Endothelial cell of umbilical vein (primary cell): ENCODE data around the gene ZNF556. TPM values are rescaled to one million over a fixed set of nuclear protein-coding genes. Genes with fewer than 3 reads are reported as not detected.

Source experiments
- BruUV-seq: library from RNA; stranded (reverse); fragments of 400-500 nt; replicated peaks from 2 replicates; lab custom pipeline; 2021; lab: Mats Ljungman, UMichigan
- CTCF ChIA-PET: fragments of 300-600, 350-600 bp; sonication (Branson Sonifier 250); formaldehyde crosslinking; loops from one replicate; lab custom pipeline; 2021; ENCODE audit warnings: antibody characterized with exemption, inconsistent platforms; lab: Charles Lee
- POLR2A ChIA-PET: fragments of 300-600, 350-600 bp; sonication (Branson Sonifier 250); formaldehyde crosslinking; loops from one replicate; lab custom pipeline; 2021; ENCODE audit warnings: antibody characterized with exemption, inconsistent platforms; lab: Charles Lee
- DNase-seq: peaks from one replicate; pipeline ENCODE4 v3.0.0-alpha.2; 2011; ENCODE audit warnings: low read depth, low spot score
- FAIRE-seq: peaks from 2 replicates; lab custom pipeline; 2011; peaks lifted over from hg19 to GRCh38; lab: Jason Lieb, UNC
- H2AFZ ChIP-seq: 2 replicates; pipeline ENCODE4 v1.6.0; 2012; ENCODE audit warnings: low read depth, low read length, control low read depth, inconsistent platforms
- H3K27ac ChIP-seq: 2 replicates; pipeline ENCODE4 v1.5.1; 2011; ENCODE audit warnings: low read depth, mild to moderate bottlenecking, control low read depth, low read length, moderate library complexity; ENCODE audit not compliant: insufficient read depth
- H3K27me3 ChIP-seq, 2 experiments: 2 replicates each; pipeline versions ENCODE4 v1.6.0 to v1.6.1; 2011; ENCODE audit warnings: low read length in 2 of 2, mixed read lengths in 1 of 2; ENCODE audit not compliant: control insufficient read depth in 2 of 2, insufficient read depth in 2 of 2
- H3K36me3 ChIP-seq, 2 experiments: 2 replicates in 1 of 2; 3 replicates in 1 of 2; pipeline ENCODE4 v1.5.1; 2011; ENCODE audit warnings: low read length in 2 of 2, mild to moderate bottlenecking in 1 of 2, moderate library complexity in 1 of 2; ENCODE audit not compliant: control insufficient read depth in 2 of 2, insufficient read depth in 2 of 2; ENCODE audit errors: extremely low read depth in 1 of 2
- H3K4me1 ChIP-seq: 3 replicates; pipeline ENCODE4 v1.5.1; 2011; ENCODE audit warnings: mild to moderate bottlenecking, low read length; ENCODE audit not compliant: control insufficient read depth, insufficient read depth; ENCODE audit errors: extremely low read depth
- H3K4me2 ChIP-seq: 2 replicates; pipeline ENCODE4 v1.6.1; 2011; ENCODE audit warnings: low read length, control low read depth, mixed read lengths; ENCODE audit not compliant: insufficient read depth
- H3K4me3 ChIP-seq, 3 experiments: fragments of 200-600 bp in 1 of 3; sonication (generic), shearing (Covaris generic) in 1 of 3; replicated peaks in 1 of 3; 2 replicates each; pipeline ENCODE4 v1.5.1; 2011 to 2016; ENCODE audit warnings: control low read depth in 3 of 3, low read length in 3 of 3, mild to moderate bottlenecking in 2 of 3, inconsistent platforms in 1 of 3, low read depth in 1 of 3, moderate library complexity in 1 of 3; ENCODE audit not compliant: insufficient read depth in 1 of 3
- H3K79me2 ChIP-seq: 2 replicates; pipeline ENCODE4 v1.6.0; 2012; ENCODE audit warnings: low read length, inconsistent platforms; ENCODE audit not compliant: control insufficient read depth, insufficient read depth
- H3K9ac ChIP-seq: replicated peaks from 2 replicates; pipeline ENCODE3; 2011; ENCODE audit warnings: low read length, control low read depth; ENCODE audit not compliant: insufficient read depth; ENCODE audit errors: extremely low read depth
- H3K9me1 ChIP-seq: replicated peaks from 3 replicates; pipeline ENCODE4 v1.6.0; 2011; ENCODE audit warnings: mild to moderate bottlenecking, low read length; ENCODE audit not compliant: control insufficient read depth, insufficient read depth; ENCODE audit errors: extremely low read depth
- H3K9me3 ChIP-seq: replicated peaks from 2 replicates; pipeline ENCODE4 v1.5.1; 2012; ENCODE audit warnings: low read length, inconsistent platforms; ENCODE audit not compliant: control insufficient read depth, insufficient read depth
- H4K20me1 ChIP-seq: replicated peaks from 2 replicates; pipeline ENCODE3; 2011; ENCODE audit warnings: mild to moderate bottlenecking, low read length; ENCODE audit not compliant: control insufficient read depth, insufficient read depth; ENCODE audit errors: extremely low read depth
- EZH2 ChIP-seq: IDR thresholded peaks from 2 replicates; pipeline ENCODE4 v1.6.1; 2012; ENCODE audit warnings: borderline replicate concordance, low read depth, mild to moderate bottlenecking, moderate library complexity, low read length, inconsistent platforms; ENCODE audit not compliant: severe bottlenecking
- FOS ChIP-seq: IDR thresholded peaks from 2 replicates; pipeline ENCODE4 v1.6.1; 2011; ENCODE audit warnings: mild to moderate bottlenecking, low read length, moderate library complexity, borderline replicate concordance; ENCODE audit not compliant: insufficient read depth
- GATA2 ChIP-seq: IDR thresholded peaks from 2 replicates; pipeline ENCODE4 v1.7.0; 2011; ENCODE audit warnings: low read depth, mild to moderate bottlenecking, moderate library complexity, mixed read lengths, low read length; ENCODE audit not compliant: insufficient read length, insufficient read depth
- JUN ChIP-seq: IDR thresholded peaks from 2 replicates; pipeline ENCODE4 v1.6.1; 2011; ENCODE audit warnings: borderline replicate concordance, low read depth; ENCODE audit not compliant: insufficient read length, insufficient read depth
- MYC ChIP-seq: IDR thresholded peaks from one replicate; pipeline ENCODE4 v1.6.1; 2011; ENCODE audit warnings: mild to moderate bottlenecking, low read depth, low read length
- POLR2A ChIP-seq: IDR thresholded peaks from 2 replicates; pipeline ENCODE4 v1.6.1; 2012; ENCODE audit warnings: low read depth, mild to moderate bottlenecking, control low read depth, low read length
- POLR2AphosphoS5 ChIP-seq: IDR thresholded peaks from 2 replicates; pipeline ENCODE4 v1.6.1; 2012; ENCODE audit warnings: low read depth, mild to moderate bottlenecking, control low read depth, low read length, moderate library complexity; ENCODE audit not compliant: insufficient read depth
- dilution Hi-C: fragments of 300-500 bp; cut with MboI; formaldehyde crosslinking; loops from one replicate; pipeline ENCODE4 v1.15.0; 2019; ENCODE audit warnings: low sequenced_read_pairs; ENCODE audit not compliant: extremely low pct_ligation_motif_present
- intact Hi-C: fragments of 100-400 bp; cut with micrococcal nuclease; formaldehyde crosslinking; loops from one replicate; pipeline ENCODE4 v1.10.0; 2022
- polyA plus RNA-seq, 4 experiments: library from polyadenylated mRNA; depleted of rRNA in 3 of 4; stranded (reverse) in 3 of 4; unstranded in 1 of 4; fragments of >200 nt; gene quantifications; 2 replicates each; pipeline versions ENCODE4 v1.2.1 to v1.2.3, GENCODE V29; 2011 to 2012; ENCODE audit warnings: missing spikeins in 1 of 4
- total RNA-seq: library from RNA; stranded (reverse); gene quantifications from 2 replicates; pipeline ENCODE4 v1.2.3, GENCODE V29; 2021
- TF ChIP-seq, protein P1 (sequence below), 2 donors: IDR thresholded peaks; 1 replicate in 1 of 2; 2 replicates in 1 of 2; pipeline ENCODE4 v1.5.1; 2011; ENCODE audit warnings: low read length in 2 of 2, mild to moderate bottlenecking in 2 of 2, moderate library complexity in 2 of 2, control low read depth in 1 of 2, inconsistent platforms in 1 of 2, low read depth in 1 of 2; ENCODE audit not compliant: insufficient read depth in 1 of 2; ENCODE audit errors: extremely low read depth in 1 of 2
- TF ChIP-seq, protein P2 (sequence below): IDR thresholded peaks from 2 replicates; pipeline ENCODE4 v1.6.1; 2011; ENCODE audit not compliant: insufficient read depth, insufficient read length

The ZNF556 gene
- total and polyA plus RNA-seq, 2 donors (not counting 3 experiments of a cell fraction or from before 2014, with no cell fraction given) = 0.01 TPM; not detected in 1

DNA sequence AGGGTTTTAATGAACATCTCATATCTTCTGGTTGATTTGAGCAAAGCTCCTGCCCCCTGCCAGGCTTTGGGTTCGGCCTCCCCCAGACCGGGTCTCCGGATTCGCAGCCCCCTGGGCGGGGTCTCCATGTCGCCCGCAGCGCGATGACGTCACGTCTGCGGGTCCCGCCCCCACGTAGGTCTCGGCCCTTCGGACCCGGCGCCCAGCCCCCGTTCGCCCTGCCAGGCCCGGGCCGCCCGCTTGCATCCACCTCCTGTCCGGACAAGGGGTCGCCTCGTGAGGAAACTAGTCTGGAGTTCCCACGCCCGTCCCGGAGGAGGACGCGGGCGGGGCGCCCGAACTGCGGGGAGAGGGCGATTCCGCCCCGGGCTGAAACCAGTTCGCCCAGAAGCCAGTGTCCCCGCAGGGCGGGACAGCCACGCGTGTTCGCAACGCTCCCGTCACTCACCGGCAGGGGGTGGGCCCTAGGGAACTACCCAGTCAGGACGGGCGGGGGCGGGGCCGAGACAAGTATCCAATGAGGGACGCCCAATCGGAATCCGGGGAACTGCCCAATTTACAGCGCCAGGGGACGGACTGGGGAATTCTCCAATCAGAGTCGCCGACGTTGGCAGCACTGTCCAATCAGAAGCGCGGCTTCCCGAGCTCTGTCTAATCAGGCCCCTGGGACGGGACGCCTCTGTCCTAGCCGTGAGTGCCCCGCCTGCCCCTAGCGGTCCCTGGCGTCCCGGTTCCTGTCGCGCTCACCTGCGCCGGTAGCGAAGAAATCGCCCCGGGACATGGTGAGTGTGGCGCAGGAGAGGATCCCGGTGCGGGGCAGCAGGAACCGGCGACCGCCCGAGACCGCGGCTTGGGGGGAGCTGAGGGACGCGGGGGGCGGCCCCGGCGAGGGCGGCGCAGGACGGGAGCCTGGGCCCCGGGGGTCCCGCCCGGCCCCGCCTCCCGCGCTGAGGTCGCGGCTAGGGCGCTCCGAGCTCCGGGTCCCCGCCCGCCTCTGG, 26.0 kb upstream of the ZNF556 start, which contains the start of gene ZNF555:
ZNF555 (plus strand) TSS at position 682 of the 998 bp plus-strand sequence; CDS start at position 780, 98 bp downstream.
- TF ChIP-seq POLR2A = peak; percentile 15
- TF ChIP-seq POLR2AphosphoS5 = peak; percentile 42
- no peak for TF ChIP-seq FOS
- TF ChIP-seq GATA2 = no peak
- no peak for TF ChIP-seq JUN
- TF ChIP-seq, protein P1, sequence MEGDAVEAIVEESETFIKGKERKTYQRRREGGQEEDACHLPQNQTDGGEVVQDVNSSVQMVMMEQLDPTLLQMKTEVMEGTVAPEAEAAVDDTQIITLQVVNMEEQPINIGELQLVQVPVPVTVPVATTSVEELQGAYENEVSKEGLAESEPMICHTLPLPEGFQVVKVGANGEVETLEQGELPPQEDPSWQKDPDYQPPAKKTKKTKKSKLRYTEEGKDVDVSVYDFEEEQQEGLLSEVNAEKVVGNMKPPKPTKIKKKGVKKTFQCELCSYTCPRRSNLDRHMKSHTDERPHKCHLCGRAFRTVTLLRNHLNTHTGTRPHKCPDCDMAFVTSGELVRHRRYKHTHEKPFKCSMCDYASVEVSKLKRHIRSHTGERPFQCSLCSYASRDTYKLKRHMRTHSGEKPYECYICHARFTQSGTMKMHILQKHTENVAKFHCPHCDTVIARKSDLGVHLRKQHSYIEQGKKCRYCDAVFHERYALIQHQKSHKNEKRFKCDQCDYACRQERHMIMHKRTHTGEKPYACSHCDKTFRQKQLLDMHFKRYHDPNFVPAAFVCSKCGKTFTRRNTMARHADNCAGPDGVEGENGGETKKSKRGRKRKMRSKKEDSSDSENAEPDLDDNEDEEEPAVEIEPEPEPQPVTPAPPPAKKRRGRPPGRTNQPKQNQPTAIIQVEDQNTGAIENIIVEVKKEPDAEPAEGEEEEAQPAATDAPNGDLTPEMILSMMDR (IDR thresholded peaks at IDR 0.05; ENCODE audit: extremely low read depth in 1 of 2, insufficient read depth in 1 of 2, low read depth in 1 of 2, low read length in 2 of 2) = peak; percentile 28 to 50
- TF ChIP-seq, protein P2, sequence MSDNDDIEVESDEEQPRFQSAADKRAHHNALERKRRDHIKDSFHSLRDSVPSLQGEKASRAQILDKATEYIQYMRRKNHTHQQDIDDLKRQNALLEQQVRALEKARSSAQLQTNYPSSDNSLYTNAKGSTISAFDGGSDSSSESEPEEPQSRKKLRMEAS = no peak
- no peak for TF ChIP-seq MYC
- peak; percentile 35 for TF ChIP-seq EZH2
- dilution Hi-C loops (no loop called here), intact Hi-C loops (loop anchor here (1.0 to 2.0 kb wide), 3 partner anchors 32 to 110 kb away; partner anchors contain the start of gene ZNF57)
- H3K27me3 ChIP-seq = no peaks in the 10 kb centered on the region
- H4K20me1 ChIP-seq = no peaks in the 10 kb centered on the region
- no peaks in the 10 kb centered on the region for H3K9me1 ChIP-seq
- DNase-seq (peak; percentile 99), FAIRE-seq (peak; percentile 99)
- H3K36me3 ChIP-seq = no peaks in the 10 kb centered on the region
- H3K79me2 ChIP-seq = peaks cover 13% of the 10 kb centered on the region
- peak within 1 kb of the TSS; percentile 85 for H3K4me2 ChIP-seq
- H3K4me3 ChIP-seq = peak within 1 kb of the TSS; percentile 67 to 86 (median 84)
- H3K9me3 ChIP-seq = no peaks in the 10 kb centered on the region
- TSS peak; percentile 50 for BruUV-seq
- ChIA-PET CTCF (interaction anchor here (0.5 to 1.5 kb wide), 14 partner anchors 10 to 263 kb away, joined by 3 to 6 read pairs (median 3); partner anchors contain the start of genes SGTA, THOP1 and ZNF554), POLR2A (interaction anchor here (0.6 kb wide), 1 partner anchor 109 kb away, joined by 3 read pairs; no protein-coding TSS in a partner anchor)
- H3K27ac ChIP-seq = peak within 1 kb of the TSS; percentile 83
- peak within 1 kb of the TSS; percentile 91 for H3K9ac ChIP-seq
- peak within 1 kb of the TSS; percentile 98 for H2AFZ ChIP-seq
- H3K4me1 ChIP-seq = peaks cover 5% of the 10 kb centered on the region
